Measurements from ENCODE around the gene RARG. TPM values are rescaled to one million over a fixed set of nuclear protein-coding genes. Genes with fewer than 3 reads are reported as not detected.
"Not testable (repeated sequence)": the region's sequence is repeated elsewhere in the genome, so short reads cannot be mapped to it uniquely, and the experiment has no call there.

RARG gene
- polyA plus RNA-seq, 4 donors, result 32.3 to 73.8 (median 38.9) TPM

- DNase-seq (ENCODE audit: low read depth in 4 of 4, low spot score in 3 of 4), result no peak
Observed at GRCh38 chr12:53193985-53194716, 37.9 kb downstream of the RARG start.

DNA sequence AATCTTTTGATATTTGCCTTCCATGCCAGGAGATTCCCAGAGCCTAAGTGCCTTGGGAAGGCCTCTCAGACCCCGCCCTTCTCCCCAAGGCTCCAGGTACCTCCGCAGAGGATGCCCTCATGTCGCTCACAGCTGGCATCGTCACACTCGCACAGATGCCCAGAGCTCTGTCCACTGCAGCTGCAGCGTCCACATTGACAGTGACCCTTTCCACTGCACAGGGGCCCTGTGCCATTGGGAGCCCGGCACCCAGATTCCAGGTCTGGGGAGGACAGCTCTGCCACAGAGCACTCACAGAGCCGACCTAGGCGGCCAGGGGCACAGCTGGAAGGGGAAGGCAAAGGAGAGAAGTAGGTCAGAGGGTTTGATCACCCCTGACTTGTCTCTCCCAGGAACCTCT, 39.0 kb downstream of the RARG start:
- no peak for DNase-seq (ENCODE audit: low read depth in 4 of 4, low spot score in 3 of 4)

GRCh38 chr12:53192531-53193021, 39.4 kb downstream of the RARG start:
- DNase-seq (ENCODE audit: low read depth in 4 of 4, low spot score in 3 of 4), result no peak

GRCh38 chr12:53191885-53192530, 40.0 kb downstream of the RARG start:
- no peak for DNase-seq (ENCODE audit: low read depth in 4 of 4, low spot score in 3 of 4)

DNA sequence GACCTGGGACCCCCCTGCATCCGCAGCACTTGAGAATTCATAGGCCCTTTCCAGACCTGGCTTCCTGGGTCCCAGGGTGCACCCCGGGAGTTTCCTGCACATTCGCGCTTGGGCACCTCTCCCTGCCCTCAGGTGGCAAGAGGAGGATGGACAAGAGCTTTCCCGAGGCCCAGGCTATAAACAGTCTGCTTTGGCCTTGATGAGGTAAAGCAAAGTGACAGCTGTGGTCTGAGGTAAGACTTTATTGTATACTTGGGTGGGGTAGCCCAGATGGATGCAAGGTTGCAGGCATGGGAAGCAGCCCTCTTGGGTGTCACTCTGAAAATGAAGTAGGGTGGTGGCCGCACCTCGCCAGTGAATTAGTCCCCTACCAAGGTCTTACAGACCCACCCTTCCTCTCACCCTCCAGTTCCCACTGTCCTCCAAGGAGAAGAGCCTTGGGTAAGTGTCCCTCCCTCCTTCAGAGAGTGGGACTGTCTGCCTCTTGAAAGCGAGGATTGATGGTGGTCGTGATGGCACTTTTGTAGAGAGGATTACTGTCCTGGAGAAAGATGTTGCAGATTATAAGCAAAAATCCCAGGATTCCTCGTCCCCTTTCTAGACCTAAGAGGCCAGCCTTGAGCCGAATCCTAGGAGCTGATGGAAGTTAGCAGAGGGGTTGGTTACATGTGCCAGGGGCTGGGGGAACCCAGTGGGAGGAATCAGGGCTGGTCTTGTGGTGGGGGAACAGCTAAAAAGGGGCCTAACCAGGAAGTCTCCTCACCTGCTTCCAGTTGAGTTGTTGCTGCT, 40.7 kb downstream of the RARG start:
- no peak for DNase-seq (ENCODE audit: low read depth in 4 of 4, low spot score in 3 of 4)

DNA sequence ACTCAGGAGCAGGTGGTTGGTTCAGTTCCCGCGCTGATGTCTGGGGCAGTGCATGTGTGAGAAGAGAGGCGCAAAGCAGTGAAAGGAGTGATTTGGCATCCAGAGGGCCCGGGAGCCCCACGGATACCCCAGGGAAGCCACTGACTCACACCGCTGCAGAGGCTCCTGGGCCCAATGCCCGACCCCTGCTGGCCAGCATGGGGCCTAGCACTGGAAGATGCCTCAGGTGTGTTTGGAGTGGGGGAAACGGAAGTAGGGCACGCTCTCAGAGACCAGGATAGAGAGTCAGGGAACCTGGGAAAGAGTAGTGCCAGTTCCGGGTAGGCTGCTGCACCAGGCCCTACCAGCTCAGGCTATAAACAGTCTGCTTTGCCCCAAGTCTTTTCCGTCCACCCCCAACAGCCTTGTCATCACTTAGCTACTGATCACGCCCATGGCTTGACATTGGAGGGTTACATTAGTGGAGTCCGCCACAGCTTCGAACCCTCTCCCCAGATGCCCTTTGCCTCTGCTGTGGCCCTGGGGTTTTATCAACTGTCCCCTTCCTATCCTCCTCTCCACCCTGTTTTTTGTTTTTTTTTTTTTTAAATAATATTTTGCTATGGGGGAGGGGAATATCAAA, 41.8 kb downstream of the RARG start:
- no peak for DNase-seq (ENCODE audit: low read depth in 4 of 4, low spot score in 3 of 4)

DNA sequence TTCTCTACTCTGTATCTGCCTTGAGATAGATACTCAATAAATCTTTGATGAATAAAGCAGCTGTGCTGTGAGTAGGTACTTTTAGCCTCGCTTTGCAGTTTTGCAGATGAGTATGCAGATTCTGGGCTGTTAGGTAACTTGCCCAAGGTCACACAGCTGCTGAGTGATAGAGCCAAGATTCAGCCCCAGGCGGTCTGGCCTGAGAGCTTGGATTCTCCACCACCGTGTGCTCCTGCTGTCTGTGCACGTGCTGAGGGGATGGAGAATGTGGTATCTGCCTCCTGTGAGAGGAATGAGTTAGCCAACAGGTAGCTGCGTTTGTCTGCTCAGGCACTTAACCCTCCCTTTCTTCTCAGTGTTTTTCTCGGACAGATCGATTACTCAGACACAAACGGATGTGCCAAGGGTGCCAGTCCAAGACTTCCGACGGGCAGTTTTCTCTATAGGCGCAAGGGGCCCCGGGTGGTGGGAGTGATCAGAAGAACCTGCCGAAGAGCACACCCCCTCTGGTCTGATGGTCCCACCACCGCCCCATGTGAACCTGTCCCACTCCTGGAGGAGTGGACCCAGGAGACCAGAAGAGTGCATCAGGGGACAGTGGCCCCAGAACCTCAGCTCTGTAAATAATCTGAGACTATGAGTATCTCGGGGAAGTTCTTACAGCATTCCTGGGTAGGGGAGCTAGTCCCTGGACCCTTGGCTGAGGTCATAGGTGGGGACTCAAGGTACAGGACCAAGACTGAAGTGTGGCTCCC, 44.7 kb downstream of the RARG start:
- DNase-seq (ENCODE audit: low read depth in 4 of 4, low spot score in 3 of 4), result no peak

DNA sequence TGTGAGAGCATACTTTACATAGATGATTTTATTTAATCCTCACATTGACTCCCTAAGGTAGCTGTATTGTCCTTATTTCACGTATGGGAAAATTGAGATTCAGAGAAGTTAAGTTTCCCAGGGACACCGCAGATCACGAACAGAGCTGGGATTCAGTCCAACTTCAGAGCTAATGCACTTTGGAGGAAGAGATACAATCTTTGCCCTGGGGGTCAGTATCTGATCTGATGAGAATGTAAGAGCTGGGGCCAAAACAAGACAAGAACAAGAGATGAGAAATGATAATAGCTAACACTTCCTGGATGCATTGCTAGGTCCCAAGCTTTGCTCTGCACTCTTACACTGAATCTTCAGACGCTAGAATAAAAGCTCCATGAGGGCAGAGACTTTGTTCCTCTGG, 45.3 kb downstream of the RARG start:
- DNase-seq (ENCODE audit: low read depth in 4 of 4, low spot score in 3 of 4), result no peak

GRCh38 chr12:53185582-53186153, 46.3 kb downstream of the RARG start:
- no peak for DNase-seq (ENCODE audit: low read depth in 4 of 4, low spot score in 3 of 4)

DNA sequence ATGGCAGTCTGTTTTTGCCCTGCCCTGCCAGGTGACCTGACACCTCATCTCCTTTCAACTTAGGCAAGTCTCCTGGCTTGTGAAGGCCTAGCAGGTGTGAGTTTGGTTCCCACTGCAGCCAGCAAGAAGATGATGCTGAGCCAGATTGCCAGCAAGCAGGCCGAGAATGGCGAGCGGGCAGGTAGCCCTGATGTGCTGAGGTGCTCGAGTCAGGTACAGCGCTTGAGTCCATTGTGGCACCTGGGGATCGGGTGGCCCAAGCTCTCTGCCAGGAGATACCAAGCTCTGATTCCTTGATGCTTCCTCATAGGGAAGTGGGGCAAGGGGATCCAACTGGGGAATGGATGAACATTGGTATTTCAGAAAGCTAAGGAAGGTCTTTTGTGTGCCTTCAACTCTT, 47.2 kb downstream of the RARG start:
- DNase-seq (ENCODE audit: low read depth in 4 of 4, low spot score in 3 of 4), result no peak

DNA sequence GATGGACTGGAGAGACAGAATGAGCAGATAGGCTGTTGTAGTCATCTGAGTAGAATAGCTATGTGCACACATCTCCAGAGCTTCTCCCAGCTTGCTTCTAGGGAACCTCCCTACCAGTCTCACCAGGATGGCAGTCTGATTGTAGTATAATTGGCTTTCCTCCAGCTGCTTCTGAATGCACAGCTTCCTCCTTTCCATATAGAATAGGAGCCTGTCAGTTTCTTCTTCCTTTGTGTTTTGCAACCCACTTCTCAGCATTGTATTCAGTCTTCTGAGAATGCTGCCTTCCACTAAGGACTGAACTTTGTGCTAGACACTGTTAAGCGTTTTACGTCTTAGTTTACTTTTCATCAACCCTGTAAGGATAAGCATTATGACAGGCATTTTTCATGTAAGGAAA, 49.1 kb downstream of the RARG start:
- no peak for DNase-seq (ENCODE audit: low read depth in 4 of 4, low spot score in 3 of 4)

DNA sequence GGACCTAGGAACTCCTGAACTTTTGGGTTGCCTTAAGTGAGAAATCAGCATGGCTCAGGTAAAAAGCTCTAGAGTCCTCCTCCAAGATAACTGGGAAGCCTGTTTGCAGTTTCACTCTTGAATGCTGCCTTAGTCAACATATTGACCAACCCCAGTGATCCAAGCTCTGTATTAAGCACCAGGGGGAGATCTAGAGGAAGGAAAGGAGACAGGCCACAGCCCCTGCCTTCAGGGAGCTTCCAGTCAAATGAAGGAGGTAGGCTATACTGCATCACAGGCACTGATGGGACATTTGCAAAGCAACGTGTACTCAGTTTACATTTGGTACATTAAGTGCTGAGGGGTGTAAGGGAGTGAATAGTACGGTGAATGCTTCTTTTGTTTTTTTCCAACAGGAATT, 50.1 kb downstream of the RARG start:
- no peak for DNase-seq (ENCODE audit: low read depth in 4 of 4, low spot score in 3 of 4)

DNA sequence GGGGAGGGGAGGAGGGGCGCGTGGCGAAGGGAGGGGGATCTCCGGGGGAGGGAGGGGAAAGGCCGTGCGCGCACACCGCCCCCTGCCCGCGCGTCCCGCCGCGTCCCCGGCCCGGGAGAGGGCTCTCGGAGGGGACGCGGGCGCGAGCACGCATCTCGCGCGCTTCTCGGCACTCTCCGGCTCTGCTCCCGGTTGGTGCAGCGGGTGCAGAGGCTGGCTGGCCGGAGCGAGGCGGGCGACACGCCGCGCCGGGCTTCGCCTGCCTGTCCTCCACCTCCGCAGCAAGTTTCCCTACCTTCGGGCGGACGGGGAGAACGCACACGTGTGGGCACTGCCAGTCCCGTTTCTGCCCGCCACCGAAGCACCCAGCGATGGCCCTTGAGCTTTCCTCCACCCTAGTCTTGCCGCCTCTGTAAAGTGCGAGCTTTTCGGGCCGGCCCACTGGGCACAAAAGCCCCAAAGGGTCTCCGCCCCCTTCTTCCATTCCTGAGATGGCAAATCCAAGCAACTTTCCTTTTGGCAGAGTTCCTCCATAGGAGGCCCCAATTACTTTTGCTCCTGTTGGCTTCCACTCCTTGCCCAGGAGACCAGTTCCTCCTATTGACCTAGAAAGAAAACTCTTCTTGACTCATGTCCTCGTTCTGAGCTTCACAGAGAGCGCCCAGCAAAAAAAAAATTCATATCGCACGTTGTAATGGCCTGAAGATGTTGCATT, 50.9 kb downstream of the RARG start:
- peak in 2 of 4 donors; percentile 68 to 74 for DNase-seq (ENCODE audit: low read depth in 4 of 4, low spot score in 3 of 4)

DNA sequence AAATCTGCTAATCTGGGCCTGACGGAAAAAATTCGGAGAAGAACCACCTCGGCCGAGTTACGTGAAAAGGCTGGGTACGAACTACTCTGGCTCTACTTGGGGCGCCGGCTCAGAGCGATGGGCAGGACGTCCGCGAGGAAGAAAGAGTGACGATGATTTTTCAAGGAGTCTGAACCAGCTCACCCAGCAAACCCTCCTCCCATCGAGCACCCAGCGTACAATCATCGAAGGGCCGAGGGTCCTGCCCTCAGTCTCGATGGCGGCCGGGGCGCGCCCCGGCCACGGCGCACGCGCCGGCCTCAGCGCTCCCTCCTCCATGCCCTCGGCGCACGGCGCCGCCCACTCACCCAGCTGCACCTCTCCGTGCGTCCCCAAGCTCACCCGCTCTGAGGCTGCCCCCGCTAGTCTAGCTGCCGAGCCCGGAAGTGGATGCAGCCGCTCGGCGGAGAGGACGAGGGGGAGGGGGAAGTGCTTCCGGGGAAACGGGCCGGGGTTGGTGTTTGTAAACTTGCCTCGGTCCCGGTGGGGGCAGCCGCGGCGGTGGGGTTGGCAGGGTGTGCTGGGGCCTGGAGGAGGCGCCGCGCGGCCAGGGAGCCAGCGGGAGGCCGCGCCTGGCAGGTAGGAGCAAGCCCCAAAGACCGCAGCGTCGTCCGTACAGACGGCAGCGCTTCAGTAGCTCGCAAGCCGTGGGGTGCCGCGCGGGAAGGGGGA, 51.6 kb downstream of the RARG start, which contains the start of the genes CSAD and ZNF740:
TSS of gene CSAD (minus strand) at position 706 of the 711 bp plus-strand sequence. CDS start 7,455 bp downstream, outside the sequence.
TSS of gene ZNF740 (plus strand) at position 503 of the 711 bp plus-strand sequence. CDS start 1,262 bp downstream, outside the sequence.
- peak; percentile 93 to 95 (median 94) for DNase-seq (ENCODE audit: low read depth in 4 of 4, low spot score in 3 of 4)

GRCh38 chr12:53179687-53180219, 52.3 kb downstream of the RARG start:
- DNase-seq (ENCODE audit: low read depth in 4 of 4, low spot score in 3 of 4), result no peak

- not testable (repeated sequence) for DNase-seq (ENCODE audit: low read depth in 4 of 4, low spot score in 3 of 4)
Observed at GRCh38 chr12:53178803-53179202, 53.2 kb downstream of the RARG start.

DNA sequence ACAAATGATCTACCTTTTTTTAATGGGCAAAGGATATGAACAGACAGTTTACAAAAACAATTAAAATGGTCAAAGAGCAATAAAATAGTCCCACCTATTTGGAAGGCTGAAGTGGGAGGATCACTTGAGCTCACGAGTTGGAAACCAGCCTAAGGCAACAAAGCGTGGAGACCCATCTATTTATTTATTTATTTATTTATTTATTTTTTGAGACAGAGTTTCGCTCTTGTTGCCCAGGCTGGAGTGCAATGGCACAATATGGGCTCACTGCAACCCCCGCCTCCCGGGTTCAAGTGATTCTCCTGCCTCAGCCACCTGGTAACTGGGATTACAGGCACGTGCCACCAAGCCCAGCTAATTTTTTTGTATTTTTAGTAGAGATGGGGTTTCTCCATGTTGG, 54.6 kb downstream of the RARG start:
- DNase-seq (ENCODE audit: low read depth in 4 of 4, low spot score in 3 of 4), result not testable (repeated sequence)

DNA sequence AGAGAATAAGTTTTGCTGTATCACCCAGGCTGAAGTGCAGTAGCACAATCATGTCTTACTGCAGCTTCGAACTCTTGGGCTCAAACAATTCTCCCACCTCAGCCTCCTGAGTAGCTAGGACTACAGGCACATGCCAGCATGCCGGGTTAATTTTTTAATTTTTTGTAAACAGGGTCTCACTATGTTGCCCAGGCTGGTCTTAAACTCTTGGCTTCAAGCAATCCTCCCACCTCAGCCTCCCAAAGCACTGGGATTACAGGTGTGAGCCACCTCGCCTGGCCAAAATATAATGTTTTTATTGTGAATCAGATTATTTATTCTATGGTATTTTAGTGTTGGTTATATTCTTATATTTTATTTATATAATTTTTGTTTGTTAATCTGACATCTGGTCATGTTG, 55.3 kb downstream of the RARG start:
- DNase-seq (ENCODE audit: low read depth in 4 of 4, low spot score in 3 of 4), result no peak
